OCI-LY7 (cell line): Measurements from ENCODE around the gene ARHGEF16.

Experiments
- CTCF ChIP-seq: fragments of 200-600 bp; sonication (generic); conservative IDR thresholded peaks from 2 replicates; pipeline ENCODE4 v1.5.1; 2014; ENCODE audit warnings: mild to moderate bottlenecking, antibody characterized with exemption, low read length, moderate library complexity, mixed read lengths
- EZH2phosphoT487 ChIP-seq: fragments of 200-600 bp; sonication (generic); IDR thresholded peaks from 2 replicates; pipeline ENCODE4 v1.6.1; 2018; ENCODE audit warnings: low read depth, borderline replicate concordance, mild to moderate bottlenecking, mixed run types, antibody characterized with exemption, low read length, moderate library complexity, mixed read lengths

- TF ChIP-seq CTCF (no peak), EZH2phosphoT487 (no peak)
These were observed 71.4 kb downstream of the ARHGEF16 start for GRCh38 chr1:3525551-3526482.
